RPMI8226 (cell line): ENCODE data around the gene MYH14.
"Not testable (repeated sequence)": the region's sequence is repeated elsewhere in the genome, so short reads cannot be mapped to it uniquely, and the experiment has no call there.

Experiments used
- DNase-seq: peaks from one replicate; pipeline ENCODE4 v3.0.0-alpha.2; 2015

The MYH14 gene

GRCh38 chr19:50337031-50337430, 133.6 kb downstream of the MYH14 start:
- not testable (repeated sequence) for DNase-seq

GRCh38 chr19:50340331-50340730, 136.9 kb downstream of the MYH14 start:
- DNase-seq: no peak

- DNase-seq: peak; percentile 28
Measured at GRCh38 chr19:50341091-50341564, 137.7 kb downstream of the MYH14 start.

GRCh38 chr19:50344661-50345318, 141.4 kb downstream of the MYH14 start:
- peak; percentile 82 for DNase-seq

DNA sequence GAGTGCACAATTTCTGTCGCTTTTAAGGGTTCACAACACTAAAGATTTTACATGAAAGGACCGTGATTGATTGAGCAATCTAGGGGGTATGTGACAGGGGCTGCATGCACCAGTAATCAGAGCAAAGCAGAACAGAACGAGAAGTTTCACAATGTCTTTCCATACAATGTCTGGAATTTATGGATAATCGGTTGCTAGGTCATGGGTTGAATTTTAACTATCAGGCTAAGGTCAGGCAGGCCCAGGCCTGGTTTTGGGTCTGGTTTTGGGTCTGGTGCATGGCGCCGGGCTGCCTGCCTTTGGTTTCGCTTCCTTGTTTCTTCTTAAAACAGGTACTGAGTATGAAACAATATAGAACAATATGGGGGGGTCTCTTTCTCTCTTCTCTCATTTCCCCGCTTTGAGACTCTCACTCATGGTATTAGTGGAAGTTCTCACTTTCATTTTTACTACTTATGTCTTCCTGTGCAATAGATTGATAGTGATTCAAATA, 143.7 kb downstream of the MYH14 start:
- not testable (repeated sequence) for DNase-seq

- peak; percentile 44 for DNase-seq
Measured at GRCh38 chr19:50349277-50350057, 146.0 kb downstream of the MYH14 start.

DNA sequence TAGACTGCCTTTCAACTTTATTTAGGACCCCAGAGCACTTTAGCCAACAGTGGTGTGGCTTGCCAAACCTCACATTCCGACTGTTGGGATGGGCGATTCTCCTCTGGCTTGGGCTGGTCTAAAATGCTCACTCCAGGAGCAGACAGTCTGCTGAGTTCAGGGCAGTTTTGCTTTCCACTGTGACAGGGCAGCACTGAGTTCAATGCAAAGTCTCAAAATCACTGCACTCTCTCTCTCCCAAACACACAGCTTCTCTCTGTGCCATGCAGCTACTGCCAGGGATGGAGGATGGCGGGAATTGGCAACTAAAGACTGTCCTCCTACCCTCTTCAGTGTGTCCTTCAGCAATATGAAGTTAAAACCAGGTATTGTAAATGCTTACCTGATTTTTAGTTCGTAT, 148.8 kb downstream of the MYH14 start:
- no peak for DNase-seq

DNA sequence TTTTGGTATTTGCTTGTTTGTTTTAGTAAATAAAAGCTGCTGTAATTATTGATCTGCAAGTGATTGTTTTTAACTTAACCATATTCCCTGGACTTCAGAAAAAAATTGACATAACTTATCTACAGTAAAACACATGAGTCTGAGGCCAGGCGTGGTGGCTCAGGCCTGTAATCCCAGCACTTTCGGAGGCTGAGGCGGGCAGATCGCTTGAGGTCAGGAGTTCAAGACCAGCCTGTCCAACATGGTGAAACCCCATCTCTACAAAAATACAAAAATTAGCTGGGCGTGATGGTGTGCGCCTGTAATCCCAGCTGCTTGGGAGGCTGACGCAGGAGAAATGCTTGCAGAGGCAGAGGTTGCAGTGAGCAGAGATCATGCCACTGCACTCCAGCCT, 150.1 kb downstream of the MYH14 start:
- DNase-seq: not testable (repeated sequence)

DNA sequence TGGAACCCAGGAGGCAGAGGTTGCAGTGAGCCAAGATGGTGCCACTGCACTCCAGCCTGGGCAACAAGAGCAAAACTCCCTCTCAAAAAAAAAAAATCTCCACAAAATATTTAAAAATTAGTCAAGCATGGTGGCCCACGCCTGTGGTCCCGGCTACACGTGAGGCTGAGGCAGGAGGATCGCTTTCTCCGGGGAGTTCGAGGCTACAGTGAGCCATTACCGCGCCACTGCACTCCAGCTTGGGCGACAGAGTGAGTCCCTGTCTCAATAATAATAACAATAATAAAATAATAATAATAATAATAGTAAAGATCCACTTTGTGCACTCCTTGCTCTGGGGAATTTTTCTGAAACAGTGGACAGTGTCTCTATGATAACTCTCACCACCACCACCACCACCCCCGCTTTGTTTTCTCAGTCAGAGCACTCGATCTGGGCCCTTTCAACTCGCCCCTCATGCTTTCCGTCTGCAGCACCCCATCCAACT, 153.3 kb downstream of the MYH14 start:
- no peak for DNase-seq

DNA sequence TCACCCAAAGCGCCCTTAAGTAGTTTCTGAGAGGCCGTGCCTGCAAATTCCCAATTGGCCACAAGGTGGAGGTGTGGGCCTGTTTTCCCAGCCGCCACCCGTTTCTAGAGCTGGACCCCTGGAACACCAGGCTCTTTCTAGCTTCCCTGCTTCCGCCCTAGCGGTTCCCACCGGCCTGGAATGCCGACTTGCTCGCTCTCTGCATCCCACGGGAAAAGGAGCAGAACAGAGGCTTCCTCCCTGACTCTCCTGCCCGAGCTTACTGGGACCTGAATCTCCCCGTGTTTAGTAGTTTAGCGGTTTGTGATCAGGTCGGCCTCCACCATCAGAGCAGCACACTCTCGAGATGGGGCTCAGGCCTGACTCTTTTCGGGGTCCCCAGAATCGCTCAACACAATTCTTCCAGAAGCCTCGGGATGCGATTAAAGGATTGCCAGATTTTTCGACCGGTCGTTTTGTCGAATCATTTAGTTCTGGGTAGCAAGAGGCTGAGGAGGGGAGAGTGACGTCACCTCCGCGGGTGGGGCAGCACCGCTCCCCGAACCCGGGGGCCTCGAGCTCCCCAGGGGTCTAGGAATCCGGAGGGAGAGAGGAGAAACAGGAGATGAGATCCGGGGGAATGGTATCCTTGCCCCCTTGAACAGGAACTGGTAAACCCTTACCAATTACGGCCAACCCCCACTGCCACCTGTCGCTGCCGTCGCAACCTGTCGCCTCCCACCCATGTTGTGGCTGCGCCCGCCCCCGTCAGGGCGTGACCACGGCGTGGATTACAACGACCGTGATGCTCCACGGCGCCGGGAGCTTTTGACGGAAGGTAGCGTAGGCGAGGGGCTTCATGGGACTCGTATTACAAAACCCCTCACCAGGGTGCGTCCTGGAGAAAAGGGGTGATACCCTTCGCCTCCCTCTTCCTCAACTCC, 154.0 kb downstream of the MYH14 start:
- DNase-seq: peak; percentile 61

DNA sequence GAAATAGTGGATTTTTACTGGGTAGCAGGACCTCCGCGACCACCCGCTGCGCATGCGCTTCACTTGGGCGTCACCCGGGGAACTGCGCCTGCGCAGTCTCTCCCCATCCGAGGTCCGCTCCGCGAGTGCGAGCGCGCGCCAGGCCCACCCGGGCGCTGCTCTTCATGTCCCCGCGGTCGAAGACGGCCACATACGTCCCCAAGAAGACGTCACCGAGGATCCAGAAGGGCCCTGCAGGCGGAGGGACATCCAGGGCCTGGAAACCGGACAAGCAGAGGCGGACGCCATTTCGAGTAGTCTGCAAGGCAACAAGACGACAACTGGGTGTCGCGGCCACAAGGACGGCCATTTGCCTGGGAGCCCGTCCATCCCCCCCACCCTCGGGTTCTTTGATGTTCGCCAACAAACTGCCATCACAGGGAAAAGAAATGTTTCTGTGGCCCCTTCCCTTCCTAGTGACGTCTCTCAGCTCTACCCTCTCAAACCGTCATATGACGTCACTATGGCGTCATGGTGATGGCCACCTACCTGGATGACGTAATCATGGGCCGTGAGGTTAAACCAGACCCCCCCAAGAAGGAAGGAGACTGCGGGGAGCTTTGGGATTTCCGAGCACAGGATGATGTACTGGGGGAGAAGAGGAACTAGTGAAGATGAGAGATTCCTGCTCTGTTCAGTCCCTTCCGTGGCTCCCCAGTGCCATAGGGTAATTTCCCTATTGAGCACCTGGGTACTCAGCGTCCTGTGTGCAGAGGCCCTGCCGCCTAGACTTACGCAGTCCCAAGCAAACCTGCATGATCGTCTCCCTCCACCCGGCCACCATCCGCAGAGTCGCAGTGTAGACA, 155.3 kb downstream of the MYH14 start:
- peak; percentile 29 for DNase-seq

- no peak for DNase-seq
Measured at GRCh38 chr19:50359328-50359818, 156.0 kb downstream of the MYH14 start.
